Epithelial cell of proximal tubule (primary cell): Measurements from ENCODE around the gene ASTN2. TPM values are rescaled to one million over a fixed set of nuclear protein-coding genes. Genes with fewer than 3 reads are reported as not detected.

ENCODE experiments used
- DNase-seq: peaks from one replicate; pipeline ENCODE4 v3.0.0-alpha.2; 2011; ENCODE audit warnings: low read depth
- H3K4me3 ChIP-seq: 2 replicates; pipeline ENCODE4 v1.5.1; 2011; ENCODE audit warnings: low read depth, mild to moderate bottlenecking, low read length
- CTCF ChIP-seq: conservative IDR thresholded peaks from 2 replicates; pipeline ENCODE4 v1.5.1; 2012; ENCODE audit warnings: low read depth, mild to moderate bottlenecking, low read length
- total RNA-seq: library from RNA; depleted of rRNA; stranded (reverse); fragments of >200 nt; gene quantifications from 2 replicates; pipeline ENCODE4 v1.2.3, GENCODE V29; 2015

Gene ASTN2
- total RNA-seq, 1 donor from 2014 or later = 4.4 TPM

GRCh38 chr9:116626762-116627161, 788.1 kb downstream of the ASTN2 start:
- H3K4me3 ChIP-seq = no peak overlapping the region
- TF ChIP-seq CTCF = no peak
- no peak for DNase-seq

- TF ChIP-seq CTCF = no peak
- no peak overlapping the region for H3K4me3 ChIP-seq
- DNase-seq = no peak
Measured at GRCh38 chr9:116623715-116624114, 791.1 kb downstream of the ASTN2 start.

GRCh38 chr9:116617389-116617788, 797.5 kb downstream of the ASTN2 start:
- no peak for TF ChIP-seq CTCF
- no peak overlapping the region for H3K4me3 ChIP-seq
- DNase-seq = no peak

GRCh38 chr9:116616304-116616914, 798.4 kb downstream of the ASTN2 start:
- TF ChIP-seq CTCF = no peak
- no peak overlapping the region for H3K4me3 ChIP-seq
- no peak for DNase-seq

GRCh38 chr9:116608064-116608463, 806.8 kb downstream of the ASTN2 start:
- TF ChIP-seq CTCF = no peak
- no peak for DNase-seq

GRCh38 chr9:116605904-116606341, 808.9 kb downstream of the ASTN2 start:
- no peak overlapping the region for H3K4me3 ChIP-seq
- TF ChIP-seq CTCF = no peak
- no peak for DNase-seq

More at GRCh38 chr9:116608064-116608463, 806.8 kb downstream of the ASTN2 start:
- H3K4me3 ChIP-seq = no peak overlapping the region

GRCh38 chr9:116605060-116605459, 809.8 kb downstream of the ASTN2 start:
- TF ChIP-seq CTCF = no peak
- DNase-seq = no peak
- no peak overlapping the region for H3K4me3 ChIP-seq
